ENCODE measurements around the gene RGS8.

RGS8 gene

GRCh38 chr1:182635871-182636270, 48.5 kb downstream of the RGS8 start:
- WGBS, result no CpG with 5 or more reads among the region's 2 CpGs
- H2AFZ ChIP-seq (ENCODE audit: low read depth, low read length), result no peak overlapping the region
- no peak overlapping the region for H3K9ac ChIP-seq (ENCODE audit: low read length)
- H3K27ac ChIP-seq (ENCODE audit: low read length, poor library complexity, severe bottlenecking), result no peak overlapping the region
- H2BK120ac ChIP-seq (ENCODE audit: low read depth, low read length), result no peak overlapping the region
- no peak overlapping the region for H3K23ac ChIP-seq (ENCODE audit: low read length in 2 of 2)
- peak overlapping the region in 1 of 2 experiments; percentile 10 for H3K18ac ChIP-seq (ENCODE audit: low read depth in 1 of 2, low read length in 2 of 2)
- H3K4ac ChIP-seq (ENCODE audit: low read depth in 1 of 2, low read length in 2 of 2), result no peak overlapping the region
- H2AK5ac ChIP-seq (ENCODE audit: low read length, severe bottlenecking), result no peak overlapping the region
- H3K36me3 ChIP-seq (ENCODE audit: control insufficient read depth in 1 of 2, insufficient read depth in 2 of 2, low read depth in 1 of 2, low read length in 2 of 2), result no peaks in the 10 kb centered on the region
- H3K4me2 ChIP-seq (ENCODE audit: low read length, poor library complexity, severe bottlenecking), result no peak overlapping the region
- H3K4me1 ChIP-seq (ENCODE audit: control insufficient read depth, insufficient read depth, low read depth, low read length), result peaks cover 3% of the 10 kb centered on the region
- H3K4me3 ChIP-seq (ENCODE audit: insufficient read depth in 1 of 2, low read depth in 1 of 2, low read length in 2 of 2), result no peak overlapping the region
- H3K27me3 ChIP-seq (ENCODE audit: control insufficient read depth in 1 of 2, insufficient read depth in 1 of 2, low read length in 2 of 2), result peaks cover 7 to 12% of the 10 kb centered on the region in 2 experiments
- no peak for DNase-seq
- H2BK12ac ChIP-seq (ENCODE audit: low read length in 2 of 2), result no peak overlapping the region
- no peak overlapping the region for H4K8ac ChIP-seq (ENCODE audit: low read length)
- H2BK5ac ChIP-seq (ENCODE audit: low read depth, low read length, poor library complexity, severe bottlenecking), result no peak overlapping the region
- no peaks in the 10 kb centered on the region for H3K9me3 ChIP-seq (ENCODE audit: control insufficient read depth, low read length)
- no peak overlapping the region for H2BK15ac ChIP-seq (ENCODE audit: low read depth, poor library complexity, severe bottlenecking)
- H4K91ac ChIP-seq (ENCODE audit: low read length), result no peak overlapping the region
- no peaks in the 10 kb centered on the region for H3K79me1 ChIP-seq (replicated peaks; ENCODE audit: low read length, poor library complexity, severe bottlenecking)
- H3K14ac ChIP-seq (ENCODE audit: low read length in 2 of 2), result no peak overlapping the region

Data from mesenchymal stem cell (in vitro differentiated cells and primary cell).